Activated B cell treated with CpG ODN at 0.5 μM for 24 hours (primary cell): ENCODE data around the gene KDM4F. TPM values are rescaled to one million over a fixed set of nuclear protein-coding genes. Genes with fewer than 3 reads are reported as not detected.

Source experiments
- ATAC-seq: fragments of 200-7000 bp; cut with Tn5 transposase; one replicate; pipeline ENCODE4 v1.10.0; 2021; ENCODE audit warnings: low read depth, mild to moderate bottlenecking, moderate library complexity
- CTCF ChIA-PET: fragments of 350-600 bp; sonication (Branson Sonifier 250); formaldehyde crosslinking; loops from one replicate; lab custom pipeline; 2021; ENCODE audit warnings: antibody characterized with exemption; lab: Charles Lee
- POLR2A ChIA-PET: fragments of 350-600 bp; sonication (Branson Sonifier 250); formaldehyde crosslinking; loops from one replicate; lab custom pipeline; 2021; ENCODE audit warnings: antibody characterized with exemption; lab: Charles Lee
- DNase-seq: peaks from one replicate; pipeline ENCODE4 v3.0.0; 2022
- H3K27ac Mint-ChIP-seq: one replicate; pipeline ENCODE4 v1.8.0; 2020; ENCODE audit warnings: mixed read lengths
- H3K27me3 Mint-ChIP-seq: one replicate; pipeline ENCODE4 v1.8.0; 2021; ENCODE audit warnings: mixed read lengths
- H3K36me3 Mint-ChIP-seq: one replicate; pipeline ENCODE4 v1.8.0; 2021; ENCODE audit warnings: low read depth, mixed read lengths
- H3K4me1 Mint-ChIP-seq: one replicate; pipeline ENCODE4 v1.8.0; 2021; ENCODE audit warnings: mixed read lengths
- H3K4me3 Mint-ChIP-seq: one replicate; pipeline ENCODE4 v1.8.0; 2020; ENCODE audit warnings: mild to moderate bottlenecking, mixed read lengths
- H3K9me3 Mint-ChIP-seq: one replicate; pipeline ENCODE4 v1.8.0; 2020; ENCODE audit warnings: mixed read lengths
- CTCF ChIP-seq: fragments of 200-600 bp; IDR thresholded peaks from one replicate; pipeline ENCODE4 v1.8.0; 2022; ENCODE audit warnings: antibody characterized with exemption, mild to moderate bottlenecking
- intact Hi-C: fragments of 100-400 bp; cut with micrococcal nuclease; formaldehyde crosslinking; loops from one replicate; pipeline ENCODE4 v1.15.1; 2024
- total RNA-seq: library from RNA; stranded (reverse); gene quantifications from 2 replicates; pipeline ENCODE4 v1.2.3, GENCODE V29; 2022

Gene KDM4F
- total RNA-seq, 1 donor from 2014 or later = not detected

DNA sequence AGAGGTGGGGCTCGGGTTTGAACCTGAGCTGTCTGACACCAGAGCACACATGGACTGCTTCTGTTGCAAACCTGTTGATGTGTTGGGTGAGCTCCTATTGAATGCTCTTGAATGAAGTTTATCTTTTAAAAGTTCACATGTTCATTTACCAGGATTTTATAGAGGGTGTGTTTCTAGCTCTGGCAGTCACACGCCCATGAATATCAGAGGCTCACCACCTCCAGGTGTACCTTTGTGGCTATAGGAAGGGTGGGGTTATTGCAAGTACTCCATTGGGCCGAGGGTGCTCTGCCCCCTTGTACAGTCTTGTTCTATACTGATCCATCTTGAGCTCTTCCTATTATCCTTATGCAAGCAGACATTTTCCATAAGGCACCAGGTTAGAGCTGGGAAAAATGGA, 49.6 kb downstream of the KDM4F start:
- DNase-seq = no peak
- H3K4me3 Mint-ChIP-seq = no peak overlapping the region
- TF ChIP-seq CTCF = no peak
- H3K36me3 Mint-ChIP-seq = peaks cover 11% of the 10 kb centered on the region
- ChIA-PET POLR2A (interaction anchor here (1.2 to 1.6 kb wide), 2 partner anchors 10 to 126 kb away, joined by 3 to 5 read pairs; partner anchors contain the start of gene CWC15), CTCF (interaction anchor here (1.2 to 1.7 kb wide), 3 partner anchors 10 to 39 kb away, joined by 3 to 4 read pairs (median 4); no protein-coding TSS in a partner anchor)
- ATAC-seq = no peak
- H3K9me3 Mint-ChIP-seq = no peaks in the 10 kb centered on the region
- H3K4me1 Mint-ChIP-seq = peaks cover 80% of the 10 kb centered on the region
- intact Hi-C loops = loop anchor here (5.0 kb wide), 1 partner anchor 618 kb away; no protein-coding TSS in a partner anchor
- no peaks in the 10 kb centered on the region for H3K27me3 Mint-ChIP-seq
- H3K27ac Mint-ChIP-seq = no peak overlapping the region

GRCh38 chr11:95100191-95100648, 51.0 kb downstream of the KDM4F start:
- Mint-ChIP-seq H3K27me3 (no peaks in the 10 kb centered on the region), H3K36me3 (peaks cover 14% of the 10 kb centered on the region), H3K4me3 (no peak overlapping the region), H3K27ac (no peak overlapping the region), H3K9me3 (no peaks in the 10 kb centered on the region), H3K4me1 (peaks cover 72% of the 10 kb centered on the region)
- POLR2A ChIA-PET = interaction anchor here (4.1 kb wide), 1 partner anchor 10 kb away, joined by 41 read pairs; the partner anchor contains the start of gene ENDOD1
- CTCF ChIA-PET = interaction anchor here (1.2 kb wide), 1 partner anchor 30 kb away, joined by 3 read pairs; no protein-coding TSS in a partner anchor
- DNase-seq (no peak), ATAC-seq (no peak)
- intact Hi-C loops = no loop called here
- TF ChIP-seq CTCF = no peak

Other genes starting within 250 kb of the KDM4F start
- 69.1 and 69.2 TPM in 2 replicates for gene CWC15, start 75.9 kb upstream of the KDM4F start, total RNA-seq
- gene KDM4D, start 75.7 kb upstream of the KDM4F start, total RNA-seq = 0.67 and 0.93 TPM in 2 replicates
- gene KDM4E, start 24.2 kb upstream of the KDM4F start, total RNA-seq = not detected in 2 replicates
- gene SRSF8, start 17.5 kb downstream of the KDM4F start, total RNA-seq = 40.6 and 46.8 TPM in 2 replicates
- 9.5 and 9.8 TPM in 2 replicates for gene ENDOD1, start 40.4 kb downstream of the KDM4F start, total RNA-seq
- gene SESN3, start 181.8 kb downstream of the KDM4F start, total RNA-seq = 82.3 and 87.2 TPM in 2 replicates